Caco-2 (cell line): ENCODE data around the gene UGT1A8. TPM values are rescaled to one million over a fixed set of nuclear protein-coding genes. Genes with fewer than 3 reads are reported as not detected.

Source experiments
- BruUV-seq: library from RNA; stranded (reverse); fragments of 400-500 nt; replicated peaks from 2 replicates; lab custom pipeline; 2021; lab: Mats Ljungman, UMichigan
- CTCF ChIA-PET: fragments of 300-600 bp; sonication (Branson Sonifier 250); formaldehyde crosslinking; loops from one replicate; lab custom pipeline; 2022; ENCODE audit warnings: antibody characterized with exemption; lab: Charles Lee
- POLR2A ChIA-PET: fragments of 300-600 bp; sonication (Branson Sonifier 250); formaldehyde crosslinking; loops from one replicate; lab custom pipeline; 2022; ENCODE audit warnings: antibody characterized with exemption; lab: Charles Lee
- DNase-seq, 2 experiments: peaks; one replicate each; pipeline versions ENCODE4 v3.0.0 to v3.0.0-alpha.2; 2020 to 2022
- H3K27me3 ChIP-seq: replicated peaks from 2 replicates; pipeline ENCODE4 v1.6.0; 2011; ENCODE audit warnings: low read length; ENCODE audit not compliant: control insufficient read depth, insufficient read depth
- H3K36me3 ChIP-seq: 2 replicates; pipeline ENCODE4 v1.5.1; 2011; ENCODE audit warnings: low read length; ENCODE audit not compliant: control insufficient read depth, insufficient read depth
- H3K4me1 ChIP-seq: fragments of 250-450 bp; sonication (Bioruptor Pico); 2 replicates; pipeline ENCODE4 v1.5.1; 2020; ENCODE audit warnings: mild to moderate bottlenecking
- H3K4me3 ChIP-seq: 2 replicates; pipeline ENCODE4 v1.5.1; 2011; ENCODE audit warnings: low read depth, mild to moderate bottlenecking, control low read depth, low read length
- H3K9me3 ChIP-seq: fragments of 250-450 bp; sonication (Bioruptor Pico); 2 replicates; pipeline ENCODE4 v1.5.1; 2020; ENCODE audit warnings: mild to moderate bottlenecking, moderate library complexity
- H3K27ac Mint-ChIP-seq: one replicate; pipeline ENCODE4 v1.8.0; 2022; ENCODE audit warnings: mixed read lengths; ENCODE audit not compliant: unreplicated experiment
- H3K27me3 Mint-ChIP-seq: one replicate; pipeline ENCODE4 v1.8.0; 2022; ENCODE audit warnings: mixed read lengths; ENCODE audit not compliant: insufficient read depth, unreplicated experiment
- H3K36me3 Mint-ChIP-seq: one replicate; pipeline ENCODE4 v1.8.0; 2022; ENCODE audit warnings: mild to moderate bottlenecking, mixed read lengths; ENCODE audit not compliant: insufficient read depth, unreplicated experiment
- H3K4me1 Mint-ChIP-seq: one replicate; pipeline ENCODE4 v1.8.0; 2022; ENCODE audit warnings: low read depth, mixed read lengths; ENCODE audit not compliant: unreplicated experiment
- H3K4me3 Mint-ChIP-seq: one replicate; pipeline ENCODE4 v1.8.0; 2022; ENCODE audit warnings: mild to moderate bottlenecking, moderate library complexity, mixed read lengths; ENCODE audit not compliant: unreplicated experiment
- H3K9me3 Mint-ChIP-seq: one replicate; pipeline ENCODE4 v1.8.0; 2022; ENCODE audit warnings: mixed read lengths; ENCODE audit not compliant: unreplicated experiment
- intact Hi-C: fragments of 100-400 bp; cut with micrococcal nuclease; formaldehyde crosslinking; loops from one replicate; pipeline ENCODE4 v1.10.0; 2022; ENCODE audit not compliant: unreplicated experiment
- total RNA-seq: library from RNA; stranded (reverse); gene quantifications from 2 replicates; pipeline ENCODE4 v1.2.3, GENCODE V29; 2022
- TF ChIP-seq, protein P1 (sequence below), 2 experiments: fragments of 200-600 bp in 1 of 2; IDR thresholded peaks; 1 replicate in 1 of 2; 2 replicates in 1 of 2; pipeline versions ENCODE4 v1.5.1 to v1.8.0; 2011 to 2022; ENCODE audit warnings: antibody characterized with exemption in 1 of 2, control low read depth in 1 of 2, inconsistent platforms in 1 of 2, low read depth in 1 of 2, low read length in 1 of 2, mild to moderate bottlenecking in 1 of 2, moderate library complexity in 1 of 2; ENCODE audit not compliant: insufficient read depth in 1 of 2, severe bottlenecking in 1 of 2, unreplicated experiment in 1 of 2

The UGT1A8 gene
- total RNA-seq, 1 experiment from 2014 or later, result 0.50 TPM

DNA sequence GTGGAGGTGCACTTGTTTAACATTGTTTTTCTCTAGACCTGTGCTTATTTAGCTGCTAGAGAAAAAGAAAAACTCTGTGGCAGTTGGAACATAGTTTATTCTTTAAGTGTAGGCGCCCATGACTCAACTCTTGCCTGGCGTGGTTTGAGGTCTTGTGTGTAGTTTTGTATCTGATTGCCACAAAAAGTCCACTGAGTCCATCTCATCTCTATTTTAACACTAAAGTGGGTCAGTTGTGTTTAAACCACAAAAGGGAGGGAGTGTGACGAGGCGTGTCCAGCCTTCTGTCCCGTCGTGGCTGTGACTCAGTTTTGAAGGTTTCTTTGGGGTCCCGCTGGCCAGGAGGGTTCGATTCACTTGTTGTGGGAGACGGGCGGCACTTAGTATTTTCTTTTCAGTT lies 39.0 kb downstream of the UGT1A8 start:
- Mint-ChIP-seq H3K27me3 (no peaks in the 10 kb centered on the region), H3K4me3 (no peak overlapping the region)

DNA sequence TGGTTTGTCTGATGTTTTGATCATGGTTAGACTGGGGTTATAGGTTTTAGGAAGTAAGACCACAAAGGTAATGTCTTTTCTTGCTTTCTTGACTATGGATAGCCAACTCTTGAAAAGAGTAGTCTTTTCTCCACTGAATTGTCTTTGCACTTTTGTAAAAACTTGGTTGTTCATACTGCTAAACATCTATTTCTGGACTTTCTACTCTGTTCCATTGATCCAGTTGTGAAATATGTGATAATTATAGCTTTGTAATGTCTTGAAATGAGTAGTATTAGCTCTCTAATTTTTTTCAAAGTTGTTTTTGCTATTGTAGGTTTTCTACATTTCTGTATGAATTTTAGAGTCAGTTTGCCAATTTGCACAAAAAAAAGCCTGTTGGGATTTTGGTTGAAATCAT lies 41.2 kb downstream of the UGT1A8 start:
- Mint-ChIP-seq H3K4me3 (no peak overlapping the region), H3K36me3 (no peaks in the 10 kb centered on the region), H3K4me1 (no peaks in the 10 kb centered on the region), H3K27ac (no peak overlapping the region), H3K9me3 (no peaks in the 10 kb centered on the region), H3K27me3 (no peaks in the 10 kb centered on the region)
- no peaks in the 10 kb centered on the region for H3K27me3 ChIP-seq
- no peaks in the 10 kb centered on the region for H3K4me1 ChIP-seq
- intact Hi-C loops, result no loop called here
- no peak overlapping the region for H3K4me3 ChIP-seq
- no TSS peak for BruUV-seq
- CTCF ChIA-PET, result no interaction called here
- H3K36me3 ChIP-seq, result no peaks in the 10 kb centered on the region
- DNase-seq, result no peak
- H3K9me3 ChIP-seq, result no peaks in the 10 kb centered on the region
- POLR2A ChIA-PET, result no interaction called here
- TF ChIP-seq, protein P1, sequence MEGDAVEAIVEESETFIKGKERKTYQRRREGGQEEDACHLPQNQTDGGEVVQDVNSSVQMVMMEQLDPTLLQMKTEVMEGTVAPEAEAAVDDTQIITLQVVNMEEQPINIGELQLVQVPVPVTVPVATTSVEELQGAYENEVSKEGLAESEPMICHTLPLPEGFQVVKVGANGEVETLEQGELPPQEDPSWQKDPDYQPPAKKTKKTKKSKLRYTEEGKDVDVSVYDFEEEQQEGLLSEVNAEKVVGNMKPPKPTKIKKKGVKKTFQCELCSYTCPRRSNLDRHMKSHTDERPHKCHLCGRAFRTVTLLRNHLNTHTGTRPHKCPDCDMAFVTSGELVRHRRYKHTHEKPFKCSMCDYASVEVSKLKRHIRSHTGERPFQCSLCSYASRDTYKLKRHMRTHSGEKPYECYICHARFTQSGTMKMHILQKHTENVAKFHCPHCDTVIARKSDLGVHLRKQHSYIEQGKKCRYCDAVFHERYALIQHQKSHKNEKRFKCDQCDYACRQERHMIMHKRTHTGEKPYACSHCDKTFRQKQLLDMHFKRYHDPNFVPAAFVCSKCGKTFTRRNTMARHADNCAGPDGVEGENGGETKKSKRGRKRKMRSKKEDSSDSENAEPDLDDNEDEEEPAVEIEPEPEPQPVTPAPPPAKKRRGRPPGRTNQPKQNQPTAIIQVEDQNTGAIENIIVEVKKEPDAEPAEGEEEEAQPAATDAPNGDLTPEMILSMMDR (IDR thresholded peaks at IDR 0.05; ENCODE audit: insufficient read depth in 1 of 2, low read depth in 1 of 2, low read length in 1 of 2, severe bottlenecking in 1 of 2, unreplicated experiment in 1 of 2), result no peak

More for the DNA sequence above, 39.0 kb downstream of the UGT1A8 start:
- CTCF ChIA-PET, result no interaction called here
- Histone ChIP-seq H3K9me3 (no peaks in the 10 kb centered on the region), H3K4me3 (no peak overlapping the region), H3K4me1 (no peaks in the 10 kb centered on the region), H3K27me3 (no peaks in the 10 kb centered on the region), H3K36me3 (no peaks in the 10 kb centered on the region)
- POLR2A ChIA-PET, result no interaction called here
- TF ChIP-seq, protein P1 (IDR thresholded peaks at IDR 0.05; ENCODE audit: insufficient read depth in 1 of 2, low read depth in 1 of 2, low read length in 1 of 2, severe bottlenecking in 1 of 2, unreplicated experiment in 1 of 2), result no peak
- BruUV-seq, result no TSS peak
- no peaks in the 10 kb centered on the region for H3K36me3 Mint-ChIP-seq
- H3K9me3 Mint-ChIP-seq, result no peaks in the 10 kb centered on the region
- H3K27ac Mint-ChIP-seq, result no peak overlapping the region
- H3K4me1 Mint-ChIP-seq, result no peaks in the 10 kb centered on the region
- DNase-seq, result no peak
- intact Hi-C loops, result no loop called here

DNA sequence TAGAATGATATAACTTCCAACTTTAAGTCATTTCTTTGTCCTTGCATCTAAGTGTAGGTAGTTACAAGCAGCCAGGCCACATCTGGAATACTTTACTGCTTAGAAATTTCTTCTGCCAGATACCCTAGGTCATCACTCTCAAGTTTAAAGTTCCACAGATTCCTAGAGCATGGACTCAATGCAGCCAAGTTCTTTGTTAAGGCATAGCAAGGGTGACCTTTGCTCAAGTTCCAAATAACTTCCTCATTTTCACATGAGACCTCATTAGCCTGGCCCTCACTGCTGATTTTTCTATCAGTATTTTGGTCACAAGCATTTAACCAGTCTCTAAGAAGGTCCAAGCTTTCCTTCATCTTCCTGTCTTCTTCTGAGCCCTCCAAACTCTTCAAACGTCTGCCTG lies 46.5 kb downstream of the UGT1A8 start:
- no peaks in the 10 kb centered on the region for H3K36me3 Mint-ChIP-seq
- H3K27me3 Mint-ChIP-seq, result no peaks in the 10 kb centered on the region
- H3K4me3 Mint-ChIP-seq, result no peak overlapping the region
- CTCF ChIA-PET, result no interaction called here
- Histone ChIP-seq H3K36me3 (no peaks in the 10 kb centered on the region), H3K4me3 (no peak overlapping the region), H3K4me1 (0 out of 2 replicates have a peak, but pooled peaks cover 4% of the 10 kb centered on the region), H3K9me3 (no peaks in the 10 kb centered on the region), H3K27me3 (no peaks in the 10 kb centered on the region)
- POLR2A ChIA-PET, result no interaction called here
- BruUV-seq, result no TSS peak
- H3K9me3 Mint-ChIP-seq, result peaks cover 10% of the 10 kb centered on the region
- intact Hi-C loops, result no loop called here
- no peak for DNase-seq
- H3K4me1 Mint-ChIP-seq, result no peaks in the 10 kb centered on the region
- TF ChIP-seq, protein P1 (IDR thresholded peaks at IDR 0.05; ENCODE audit: insufficient read depth in 1 of 2, low read depth in 1 of 2, low read length in 1 of 2, severe bottlenecking in 1 of 2, unreplicated experiment in 1 of 2), result no peak
- H3K27ac Mint-ChIP-seq, result no peak overlapping the region
